Measurements from ENCODE around the gene ABHD8. TPM values are rescaled to one million over a fixed set of nuclear protein-coding genes. Genes with fewer than 3 reads are reported as not detected.

The ABHD8 gene
- total and polyA plus RNA-seq, 2 of the 13 experiments (the other 11 are each of a cell fraction or from before 2014, with no cell fraction given) = 6.3 to 7.2 TPM

DNA sequence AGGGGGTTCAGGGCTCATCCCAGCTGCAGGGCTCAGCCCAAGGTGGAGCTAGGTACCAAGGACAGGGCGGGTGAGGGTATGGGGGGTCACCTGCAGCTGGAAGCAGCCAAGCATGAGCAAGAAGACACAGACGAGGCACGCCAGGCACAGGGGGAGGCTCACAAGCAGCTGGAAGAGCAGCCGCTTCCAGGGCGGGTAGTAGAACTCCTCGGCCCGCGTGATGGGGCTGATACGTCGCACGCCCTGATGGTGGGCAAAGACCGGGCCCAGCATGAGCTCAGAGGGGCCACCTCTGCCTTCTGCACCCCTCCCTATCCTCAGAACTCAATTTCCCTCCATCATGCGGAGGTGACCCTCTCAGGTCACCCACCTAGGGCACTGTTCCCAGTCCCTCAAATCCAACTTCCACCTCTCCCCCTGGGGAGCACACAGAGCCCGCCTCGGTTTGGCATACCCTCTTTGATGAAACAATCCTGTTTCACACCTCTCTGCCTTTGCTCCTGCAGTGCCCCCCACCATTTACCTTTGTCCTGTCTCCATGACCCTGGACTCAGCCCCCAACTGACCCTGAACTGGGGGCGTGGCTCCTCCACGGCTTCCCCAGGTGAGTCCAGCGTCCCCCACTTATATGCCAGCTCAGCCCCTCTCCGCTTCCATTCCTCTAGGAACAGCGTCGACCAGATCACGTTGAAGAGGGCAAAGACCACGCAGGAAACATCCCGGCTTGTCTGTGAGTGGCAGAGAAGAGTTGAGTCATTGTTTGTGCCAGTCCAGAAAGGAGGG lies 27.2 kb upstream of the ABHD8 start (continued):
- TF ChIP-seq MED1 (CRISPR knock-in tag; IDR thresholded peaks at IDR 0.05) (no peak), ZNF468 (CRISPR knock-in tag; IDR thresholded peaks at IDR 0.05) (no peak), STAG1 (CRISPR knock-in tag; IDR thresholded peaks at IDR 0.05) (no peak), HNRNPL (IDR thresholded peaks at IDR 0.05; ENCODE audit: low read depth, low read length) (peak; percentile 66; the same call in 1 of the 2 replicates), SYNCRIP (IDR thresholded peaks at IDR 0.05; ENCODE audit: insufficient read depth, low read depth, low read length) (no peak), SMARCC2 (IDR thresholded peaks at IDR 0.05) (no peak), ZFY (CRISPR knock-in tag; IDR thresholded peaks at IDR 0.05) (no peak)
- TF ChIP-seq, protein P1, sequence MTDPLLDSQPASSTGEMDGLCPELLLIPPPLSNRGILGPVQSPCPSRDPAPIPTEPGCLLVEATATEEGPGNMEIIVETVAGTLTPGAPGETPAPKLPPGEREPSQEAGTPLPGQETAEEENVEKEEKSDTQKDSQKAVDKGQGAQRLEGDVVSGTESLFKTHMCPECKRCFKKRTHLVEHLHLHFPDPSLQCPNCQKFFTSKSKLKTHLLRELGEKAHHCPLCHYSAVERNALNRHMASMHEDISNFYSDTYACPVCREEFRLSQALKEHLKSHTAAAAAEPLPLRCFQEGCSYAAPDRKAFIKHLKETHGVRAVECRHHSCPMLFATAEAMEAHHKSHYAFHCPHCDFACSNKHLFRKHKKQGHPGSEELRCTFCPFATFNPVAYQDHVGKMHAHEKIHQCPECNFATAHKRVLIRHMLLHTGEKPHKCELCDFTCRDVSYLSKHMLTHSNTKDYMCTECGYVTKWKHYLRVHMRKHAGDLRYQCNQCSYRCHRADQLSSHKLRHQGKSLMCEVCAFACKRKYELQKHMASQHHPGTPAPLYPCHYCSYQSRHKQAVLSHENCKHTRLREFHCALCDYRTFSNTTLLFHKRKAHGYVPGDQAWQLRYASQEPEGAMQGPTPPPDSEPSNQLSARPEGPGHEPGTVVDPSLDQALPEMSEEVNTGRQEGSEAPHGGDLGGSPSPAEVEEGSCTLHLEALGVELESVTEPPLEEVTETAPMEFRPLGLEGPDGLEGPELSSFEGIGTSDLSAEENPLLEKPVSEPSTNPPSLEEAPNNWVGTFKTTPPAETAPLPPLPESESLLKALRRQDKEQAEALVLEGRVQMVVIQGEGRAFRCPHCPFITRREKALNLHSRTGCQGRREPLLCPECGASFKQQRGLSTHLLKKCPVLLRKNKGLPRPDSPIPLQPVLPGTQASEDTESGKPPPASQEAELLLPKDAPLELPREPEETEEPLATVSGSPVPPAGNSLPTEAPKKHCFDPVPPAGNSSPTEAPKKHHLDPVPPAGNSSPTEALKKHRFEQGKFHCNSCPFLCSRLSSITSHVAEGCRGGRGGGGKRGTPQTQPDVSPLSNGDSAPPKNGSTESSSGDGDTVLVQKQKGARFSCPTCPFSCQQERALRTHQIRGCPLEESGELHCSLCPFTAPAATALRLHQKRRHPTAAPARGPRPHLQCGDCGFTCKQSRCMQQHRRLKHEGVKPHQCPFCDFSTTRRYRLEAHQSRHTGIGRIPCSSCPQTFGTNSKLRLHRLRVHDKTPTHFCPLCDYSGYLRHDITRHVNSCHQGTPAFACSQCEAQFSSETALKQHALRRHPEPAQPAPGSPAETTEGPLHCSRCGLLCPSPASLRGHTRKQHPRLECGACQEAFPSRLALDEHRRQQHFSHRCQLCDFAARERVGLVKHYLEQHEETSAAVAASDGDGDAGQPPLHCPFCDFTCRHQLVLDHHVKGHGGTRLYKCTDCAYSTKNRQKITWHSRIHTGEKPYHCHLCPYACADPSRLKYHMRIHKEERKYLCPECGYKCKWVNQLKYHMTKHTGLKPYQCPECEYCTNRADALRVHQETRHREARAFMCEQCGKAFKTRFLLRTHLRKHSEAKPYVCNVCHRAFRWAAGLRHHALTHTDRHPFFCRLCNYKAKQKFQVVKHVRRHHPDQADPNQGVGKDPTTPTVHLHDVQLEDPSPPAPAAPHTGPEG (CRISPR knock-in tag; IDR thresholded peaks at IDR 0.05) = 0 out of 2 replicates have a peak, but pooled peaks have one; percentile 15
- TF ChIP-seq, protein P2, sequence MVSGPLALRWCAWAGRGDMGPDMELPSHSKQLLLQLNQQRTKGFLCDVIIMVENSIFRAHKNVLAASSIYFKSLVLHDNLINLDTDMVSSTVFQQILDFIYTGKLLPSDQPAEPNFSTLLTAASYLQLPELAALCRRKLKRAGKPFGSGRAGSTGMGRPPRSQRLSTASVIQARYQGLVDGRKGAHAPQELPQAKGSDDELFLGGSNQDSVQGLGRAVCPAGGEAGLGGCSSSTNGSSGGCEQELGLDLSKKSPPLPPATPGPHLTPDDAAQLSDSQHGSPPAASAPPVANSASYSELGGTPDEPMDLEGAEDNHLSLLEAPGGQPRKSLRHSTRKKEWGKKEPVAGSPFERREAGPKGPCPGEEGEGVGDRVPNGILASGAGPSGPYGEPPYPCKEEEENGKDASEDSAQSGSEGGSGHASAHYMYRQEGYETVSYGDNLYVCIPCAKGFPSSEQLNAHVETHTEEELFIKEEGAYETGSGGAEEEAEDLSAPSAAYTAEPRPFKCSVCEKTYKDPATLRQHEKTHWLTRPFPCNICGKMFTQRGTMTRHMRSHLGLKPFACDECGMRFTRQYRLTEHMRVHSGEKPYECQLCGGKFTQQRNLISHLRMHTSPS (CRISPR knock-in tag; IDR thresholded peaks at IDR 0.05; ENCODE audit: low read depth) = peak; percentile 90; the same call in 1 of the 2 replicates
